ENCODE data around the gene LRRC37B. TPM values are rescaled to one million over a fixed set of nuclear protein-coding genes. Genes with fewer than 3 reads are reported as not detected.
"Not testable (repeated sequence)": the region's sequence is repeated elsewhere in the genome, so short reads cannot be mapped to it uniquely, and the experiment has no call there.

The LRRC37B gene
- total RNA-seq, 1 experiment from 2014 or later = 8.8 TPM

GRCh38 chr17:32042266-32042665 is 35.1 kb downstream of the LRRC37B start:
- ATAC-seq; POLR2A ChIA-PET; H3K9ac ChIP-seq (ENCODE audit: low read length); DNase-seq (ENCODE audit: low read depth, low spot score); BruUV-seq (replicated peaks); H3K27me3 ChIP-seq (ENCODE audit: insufficient read depth, low read length); H3K4me2 ChIP-seq (ENCODE audit: low read length); H3K36me3 ChIP-seq (ENCODE audit: control insufficient read depth in 1 of 2, insufficient read depth in 2 of 2, low read length in 2 of 2); H3K27ac ChIP-seq (ENCODE audit: low read depth, low read length); RAD21 ChIA-PET (ENCODE audit: low non-redundant PET in 1 of 2, low total read pairs in 2 of 2, uncharacterized antibody in 2 of 2, unreplicated experiment in 2 of 2); H3K9me3 ChIP-seq (ENCODE audit: control insufficient read depth in 1 of 2, insufficient read depth in 1 of 2, low read depth in 1 of 2, low read length in 2 of 2); H3K4me3 ChIP-seq (replicated peaks in 1 of 2; ENCODE audit: low read depth in 1 of 2, low read length in 2 of 2); H3K4me1 ChIP-seq (ENCODE audit: control insufficient read depth in 1 of 2, insufficient read depth in 2 of 2, low read length in 2 of 2); H3K79me2 ChIP-seq (ENCODE audit: insufficient read depth, low read length); H3K9me2 ChIP-seq (ENCODE audit: insufficient read depth); intact Hi-C loops (cut with micrococcal nuclease); H2AFZ ChIP-seq (ENCODE audit: low read depth, low read length, poor library complexity, severe bottlenecking); H4K20me1 ChIP-seq (ENCODE audit: insufficient read depth); CTCF ChIA-PET: not testable (repeated sequence)

GRCh38 chr17:32045611-32046010 is 38.4 kb downstream of the LRRC37B start:
- H3K4me1 ChIP-seq (ENCODE audit: control insufficient read depth in 1 of 2, insufficient read depth in 2 of 2, low read length in 2 of 2); H3K9me3 ChIP-seq (ENCODE audit: control insufficient read depth in 1 of 2, insufficient read depth in 1 of 2, low read depth in 1 of 2, low read length in 2 of 2); H3K79me2 ChIP-seq (ENCODE audit: insufficient read depth, low read length); H4K20me1 ChIP-seq (ENCODE audit: insufficient read depth); H3K36me3 ChIP-seq (ENCODE audit: control insufficient read depth in 1 of 2, insufficient read depth in 2 of 2, low read length in 2 of 2); ATAC-seq; H3K27me3 ChIP-seq (ENCODE audit: insufficient read depth, low read length); H3K9ac ChIP-seq (ENCODE audit: low read length); H3K27ac ChIP-seq (ENCODE audit: low read depth, low read length); H2AFZ ChIP-seq (ENCODE audit: low read depth, low read length, poor library complexity, severe bottlenecking); DNase-seq (ENCODE audit: low read depth, low spot score); H3K4me3 ChIP-seq (replicated peaks in 1 of 2; ENCODE audit: low read depth in 1 of 2, low read length in 2 of 2); H3K4me2 ChIP-seq (ENCODE audit: low read length); RAD21 ChIA-PET (ENCODE audit: low non-redundant PET in 1 of 2, low total read pairs in 2 of 2, uncharacterized antibody in 2 of 2, unreplicated experiment in 2 of 2); H3K9me2 ChIP-seq (ENCODE audit: insufficient read depth); CTCF ChIA-PET; BruUV-seq (replicated peaks); intact Hi-C loops (cut with micrococcal nuclease): not testable (repeated sequence)
- POLR2A ChIA-PET = interaction anchor here (0.5 kb wide), 1 partner anchor 305 kb away, joined by 3 read pairs; no protein-coding TSS in a partner anchor

GRCh38 chr17:32047663-32048062 is 40.5 kb downstream of the LRRC37B start:
- H3K36me3 ChIP-seq (ENCODE audit: control insufficient read depth in 1 of 2, insufficient read depth in 2 of 2, low read length in 2 of 2); intact Hi-C loops (cut with micrococcal nuclease); H4K20me1 ChIP-seq (ENCODE audit: insufficient read depth); H3K79me2 ChIP-seq (ENCODE audit: insufficient read depth, low read length); ATAC-seq; H3K9ac ChIP-seq (ENCODE audit: low read length); H3K4me3 ChIP-seq (replicated peaks in 1 of 2; ENCODE audit: low read depth in 1 of 2, low read length in 2 of 2); H3K9me3 ChIP-seq (ENCODE audit: control insufficient read depth in 1 of 2, insufficient read depth in 1 of 2, low read depth in 1 of 2, low read length in 2 of 2); H2AFZ ChIP-seq (ENCODE audit: low read depth, low read length, poor library complexity, severe bottlenecking); H3K27me3 ChIP-seq (ENCODE audit: insufficient read depth, low read length); H3K4me2 ChIP-seq (ENCODE audit: low read length); RAD21 ChIA-PET (ENCODE audit: low non-redundant PET in 1 of 2, low total read pairs in 2 of 2, uncharacterized antibody in 2 of 2, unreplicated experiment in 2 of 2); H3K9me2 ChIP-seq (ENCODE audit: insufficient read depth); BruUV-seq (replicated peaks); POLR2A ChIA-PET; H3K4me1 ChIP-seq (ENCODE audit: control insufficient read depth in 1 of 2, insufficient read depth in 2 of 2, low read length in 2 of 2); DNase-seq (ENCODE audit: low read depth, low spot score); H3K27ac ChIP-seq (ENCODE audit: low read depth, low read length); CTCF ChIA-PET: not testable (repeated sequence)

DNA sequence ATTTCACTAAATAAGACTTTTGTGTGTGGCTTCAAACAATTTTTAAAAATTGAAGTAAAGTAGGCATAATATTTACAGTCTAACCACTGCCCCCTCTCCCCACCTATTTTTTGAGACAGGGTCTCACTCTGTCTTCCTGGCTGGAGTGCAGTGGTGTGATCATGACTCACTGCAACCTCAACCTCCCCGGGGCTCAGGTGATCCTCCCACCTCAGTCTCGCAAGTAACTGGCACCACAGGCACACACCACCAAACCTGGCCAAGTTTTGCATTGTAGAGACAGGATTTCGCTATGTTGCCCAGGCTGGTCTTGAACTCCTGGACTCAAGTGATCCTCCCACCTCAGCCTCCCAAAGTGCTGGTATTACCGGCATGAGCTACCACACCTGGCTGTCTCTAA is 47.8 kb downstream of the LRRC37B start:
- intact Hi-C loops (cut with micrococcal nuclease); DNase-seq (ENCODE audit: low read depth, low spot score): not testable (repeated sequence)

DNA sequence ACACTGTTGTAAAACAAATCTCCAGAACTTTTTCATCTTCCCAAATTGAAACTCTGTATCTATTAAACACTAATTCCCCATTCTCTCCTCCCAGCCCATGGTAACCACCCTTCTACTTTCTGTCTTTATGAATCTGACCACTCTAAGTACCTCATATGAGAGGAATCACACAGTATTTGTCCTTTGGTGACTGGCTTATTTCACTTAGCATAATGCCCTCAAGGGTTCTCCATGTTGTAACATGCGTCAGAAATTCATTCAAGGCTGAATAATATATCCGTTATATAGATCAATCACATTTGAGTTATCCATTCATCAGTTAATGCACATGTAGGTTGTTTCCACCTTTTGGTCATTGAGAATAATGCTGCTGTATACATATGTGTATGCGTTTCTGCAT is 48.2 kb downstream of the LRRC37B start:
- H3K9me3 ChIP-seq (ENCODE audit: control insufficient read depth in 1 of 2, insufficient read depth in 1 of 2, low read depth in 1 of 2, low read length in 2 of 2); intact Hi-C loops (cut with micrococcal nuclease); BruUV-seq (replicated peaks); POLR2A ChIA-PET; ATAC-seq; H3K4me2 ChIP-seq (ENCODE audit: low read length); H3K9ac ChIP-seq (ENCODE audit: low read length); H3K4me1 ChIP-seq (ENCODE audit: control insufficient read depth in 1 of 2, insufficient read depth in 2 of 2, low read length in 2 of 2); H3K27me3 ChIP-seq (ENCODE audit: insufficient read depth, low read length); H3K79me2 ChIP-seq (ENCODE audit: insufficient read depth, low read length); H3K4me3 ChIP-seq (replicated peaks in 1 of 2; ENCODE audit: low read depth in 1 of 2, low read length in 2 of 2); CTCF ChIA-PET; H3K27ac ChIP-seq (ENCODE audit: low read depth, low read length); H3K36me3 ChIP-seq (ENCODE audit: control insufficient read depth in 1 of 2, insufficient read depth in 2 of 2, low read length in 2 of 2); H2AFZ ChIP-seq (ENCODE audit: low read depth, low read length, poor library complexity, severe bottlenecking); H4K20me1 ChIP-seq (ENCODE audit: insufficient read depth); H3K9me2 ChIP-seq (ENCODE audit: insufficient read depth); DNase-seq (ENCODE audit: low read depth, low spot score); RAD21 ChIA-PET (ENCODE audit: low non-redundant PET in 1 of 2, low total read pairs in 2 of 2, uncharacterized antibody in 2 of 2, unreplicated experiment in 2 of 2): not testable (repeated sequence)

More for the DNA sequence above, 47.8 kb downstream of the LRRC37B start:
- CTCF ChIA-PET; H2AFZ ChIP-seq (ENCODE audit: low read depth, low read length, poor library complexity, severe bottlenecking); H3K9me3 ChIP-seq (ENCODE audit: control insufficient read depth in 1 of 2, insufficient read depth in 1 of 2, low read depth in 1 of 2, low read length in 2 of 2); H3K4me3 ChIP-seq (replicated peaks in 1 of 2; ENCODE audit: low read depth in 1 of 2, low read length in 2 of 2); H3K4me2 ChIP-seq (ENCODE audit: low read length); H3K9ac ChIP-seq (ENCODE audit: low read length); H4K20me1 ChIP-seq (ENCODE audit: insufficient read depth); BruUV-seq (replicated peaks); H3K9me2 ChIP-seq (ENCODE audit: insufficient read depth); H3K27me3 ChIP-seq (ENCODE audit: insufficient read depth, low read length); RAD21 ChIA-PET (ENCODE audit: low non-redundant PET in 1 of 2, low total read pairs in 2 of 2, uncharacterized antibody in 2 of 2, unreplicated experiment in 2 of 2); POLR2A ChIA-PET; H3K4me1 ChIP-seq (ENCODE audit: control insufficient read depth in 1 of 2, insufficient read depth in 2 of 2, low read length in 2 of 2); H3K79me2 ChIP-seq (ENCODE audit: insufficient read depth, low read length); H3K36me3 ChIP-seq (ENCODE audit: control insufficient read depth in 1 of 2, insufficient read depth in 2 of 2, low read length in 2 of 2); H3K27ac ChIP-seq (ENCODE audit: low read depth, low read length): not testable (repeated sequence)
- ATAC-seq = 0 out of 2 replicates have a peak, but pooled peaks have one; percentile 40

All from HCT116 (cell line).